ENCODE data around the gene CCKAR. TPM values are rescaled to one million over a fixed set of nuclear protein-coding genes. Genes with fewer than 3 reads are reported as not detected.

Gene CCKAR
- total and polyA plus RNA-seq, 2 of the 8 experiments (the other 6 are each of a cell fraction or from before 2014, with no cell fraction given) = not detected

GRCh38 chr4:26459054-26459755 is 31.1 kb downstream of the CCKAR start (continued):
- TF ChIP-seq CTCF (IDR thresholded peaks at IDR 0.05; ENCODE audit: control extremely low read depth in 1 of 3, insufficient read depth in 1 of 3, low read depth in 1 of 3, low read length in 3 of 3) (peak in 2 of 3 experiments; percentile 44 to 60; a peak in 2 of 4 replicates), RXRA (IDR thresholded peaks at IDR 0.05; ENCODE audit: insufficient read depth, low read depth, low read length) (no peak), TAF1 (IDR thresholded peaks at IDR 0.05; ENCODE audit: low read depth, low read length) (no peak), POLR2AphosphoS5 (IDR thresholded peaks at IDR 0.05; ENCODE audit: low read depth, low read length) (no peak), SAP30 (IDR thresholded peaks at IDR 0.05; ENCODE audit: insufficient read depth, insufficient replicate concordance, low read length) (no peak), E2F6 (IDR thresholded peaks at IDR 0.05) (no peak), HDAC2 (IDR thresholded peaks at IDR 0.05; ENCODE audit: borderline replicate concordance in 1 of 2, low read depth in 2 of 2, low read length in 2 of 2) (no peak), ATF2 (IDR thresholded peaks at IDR 0.05; ENCODE audit: low read length) (no peak), NRF1 (IDR thresholded peaks at IDR 0.05; ENCODE audit: low read depth, low read length) (no peak), SUZ12 (IDR thresholded peaks at IDR 0.05; ENCODE audit: low read length) (no peak), SIN3A (conservative IDR thresholded peaks at IDR 0.05 in 1 of 2, IDR thresholded peaks at IDR 0.05 in 1 of 2; ENCODE audit: low read depth in 1 of 2, low read length in 2 of 2) (no peak)
